Ovary (tissue), 9 donors: ENCODE data around the gene HNRNPU. TPM values are rescaled to one million over a fixed set of nuclear protein-coding genes. Genes with fewer than 3 reads are reported as not detected.

ENCODE experiments used
- DNase-seq, 5 donors: peaks; one replicate each; pipeline ENCODE4 v3.0.0-alpha.2; 2019 to 2020
- H3K27ac ChIP-seq, 2 donors: fragments of 200-600 bp; one replicate each; pipeline versions ENCODE4 v1.5.1 to v1.8.0; 2019 to 2022
- H3K27me3 ChIP-seq: fragments of 200-600 bp; one replicate; pipeline ENCODE4 v1.8.0; 2022
- H3K36me3 ChIP-seq: fragments of 200-600 bp; sonication (generic); one replicate; pipeline ENCODE4 v1.5.1; 2019
- H3K4me1 ChIP-seq: one replicate; pipeline ENCODE4 v1.8.1; 2013; ENCODE audit warnings: mild to moderate bottlenecking, moderate library complexity; ENCODE audit not compliant: insufficient read depth
- H3K4me3 ChIP-seq: fragments of 200-600 bp; sonication (generic); one replicate; pipeline ENCODE4 v1.5.1; 2017
- H3K9me3 ChIP-seq, 2 donors: fragments of 200-600 bp in 1 of 2; sonication (generic) in 1 of 2; one replicate each; pipeline versions ENCODE4 v1.5.1 to v1.8.1; 2013 to 2019; ENCODE audit warnings: mild to moderate bottlenecking in 1 of 2, moderate library complexity in 1 of 2
- CTCF ChIP-seq, 3 donors: fragments of 450-650 bp in 2 of 3; fragments of 200-600 bp in 1 of 3; IDR thresholded peaks; one replicate each; pipeline versions ENCODE4 v1.5.1 to v1.8.0; 2016 to 2022; ENCODE audit warnings: antibody characterized with exemption in 3 of 3, mild to moderate bottlenecking in 1 of 3
- EP300 ChIP-seq: sonication (generic); formaldehyde crosslinking; IDR thresholded peaks from one replicate; pipeline ENCODE4 v1.6.1; 2017; ENCODE audit warnings: antibody characterized with exemption
- POLR2A ChIP-seq: fragments of 450-650 bp; IDR thresholded peaks from one replicate; pipeline ENCODE4 v1.6.1; 2017; ENCODE audit warnings: antibody characterized with exemption, mild to moderate bottlenecking, moderate library complexity
- WGBS, 3 donors: extraction: QIAGEN DNeasy Blood & Tissue Kit in 1 of 3; methylation state at CpG; one replicate each; pipeline versions ENCODE4 v1.1.5 to v1.1.7; 2013 to 2017; 5-methylcytosine and 5-hydroxymethylcytosine counted together
- intact Hi-C, 4 donors: fragments of 100-400 bp; cut with DNase I; formaldehyde crosslinking; loops; one replicate each; pipeline versions ENCODE4 v1.11.0 to v1.15.1; 2022 to 2023
- polyA plus RNA-seq, 2 donors: library from polyadenylated mRNA; stranded (reverse); fragments of 200-250 nt in 1 of 2; fragments of 350-450 nt in 1 of 2; fragmentation: Illumina TruSeq in 1 of 2; extraction: RNeasy Lipid Tissue Mini Kit (QIAGEN cat#74804) in 1 of 2; gene quantifications; one replicate each; pipeline ENCODE4 v1.2.3, GENCODE V29; 2013 to 2014
- total RNA-seq, 7 donors: library from RNA; depleted of rRNA in 2 of 7; stranded (reverse); fragments of >200 nt in 2 of 7; fragmentation: NEBNext Ultra II Directional in 3 of 7; extraction: Animal tissue kit (Norgen Biotek cat#: 25700) in 3 of 7; gene quantifications; one replicate each; pipeline versions ENCODE4 v1.1.0 to v1.2.4, GENCODE V29; 2016 to 2023
- donor health status: DM: no; HTN: no; CAD: no; lungs with moderate emphysema.
- donor health status: DM: no; HTN: no; CAD: no.
- donor health status: Bipolar disorder and iron deficiency.
- donor health status: DM: yes; HTN: yes; CAD: no.
- donor health status: DM: no; HTN: no; CAD: no.
- donor health status: DM: yes; HTN: yes; CAD: no.

Gene HNRNPU
- total and polyA plus RNA-seq, 9 donors: 163 to 408 (median 314) TPM

- Histone ChIP-seq H3K4me3 (no peak overlapping the region), H3K36me3 (no peaks in the 10 kb centered on the region), H3K27me3 (no peaks in the 10 kb centered on the region), H3K4me1 (no peaks in the 10 kb centered on the region), H3K27ac (no peak overlapping the region), H3K9me3 (no peaks in the 10 kb centered on the region)
- 73 to 81% (median 75%) methylated on average over 6 of the region's 6 CpGs for WGBS, 3 donors
- no peak for DNase-seq
- TF ChIP-seq EP300 (no peak), CTCF (IDR thresholded peaks at IDR 0.05) (no peak)
- intact Hi-C loops: loop anchor here in 1 of 4 donors (10.0 kb wide), 1 partner anchor 231 kb away; no protein-coding TSS in a partner anchor
These were observed 51.0 kb downstream of the HNRNPU start for GRCh38 chr1:244813327-244813726.

GRCh38 chr1:244810221-244810620, 54.1 kb downstream of the HNRNPU start:
- H3K9me3 ChIP-seq: no peaks in the 10 kb centered on the region
- H3K4me3 ChIP-seq: no peak overlapping the region
- H3K27ac ChIP-seq: no peak overlapping the region
- H3K27me3 ChIP-seq: no peaks in the 10 kb centered on the region
- WGBS, 3 donors: 86 to 92% (median 91%) methylated on average over 22 of the region's 22 CpGs
- intact Hi-C loops: loop anchor here in 1 of 4 donors (10.0 kb wide), 1 partner anchor 235 kb away; no protein-coding TSS in a partner anchor
- no peaks in the 10 kb centered on the region for H3K4me1 ChIP-seq
- TF ChIP-seq CTCF (IDR thresholded peaks at IDR 0.05): no peak
- TF ChIP-seq POLR2A: no peak
- no peak for TF ChIP-seq EP300
- no peaks in the 10 kb centered on the region for H3K36me3 ChIP-seq
- no peak for DNase-seq

GRCh38 chr1:244807138-244807537, 57.2 kb downstream of the HNRNPU start:
- no peak for DNase-seq
- Histone ChIP-seq H3K4me1 (no peaks in the 10 kb centered on the region), H3K4me3 (no peak overlapping the region), H3K36me3 (no peaks in the 10 kb centered on the region), H3K27me3 (no peaks in the 10 kb centered on the region), H3K27ac (no peak overlapping the region), H3K9me3 (no peaks in the 10 kb centered on the region)
- no peak for TF ChIP-seq CTCF (IDR thresholded peaks at IDR 0.05)
- TF ChIP-seq POLR2A: no peak
- TF ChIP-seq EP300: no peak
- intact Hi-C loops: loop anchor here in 1 of 4 donors (10.0 kb wide), 1 partner anchor 238 kb away; no protein-coding TSS in a partner anchor

- no peak for DNase-seq
- Histone ChIP-seq H3K36me3 (no peaks in the 10 kb centered on the region), H3K4me1 (no peaks in the 10 kb centered on the region), H3K27ac (no peak overlapping the region), H3K4me3 (no peak overlapping the region), H3K9me3 (peaks cover 0 to 3% of the 10 kb centered on the region in 2 donors), H3K27me3 (no peaks in the 10 kb centered on the region)
- 85 to 87% (median 85%) methylated on average over 8 of the region's 8 CpGs for WGBS, 3 donors
- TF ChIP-seq EP300 (no peak), POLR2A (no peak), CTCF (IDR thresholded peaks at IDR 0.05) (no peak)
- intact Hi-C loops: loop anchor here in 1 of 4 donors (10.0 kb wide), 1 partner anchor 240 kb away; no protein-coding TSS in a partner anchor
These were observed 59.5 kb downstream of the HNRNPU start for GRCh38 chr1:244804841-244805240.
